ENCODE measurements around the gene GTF2IRD2.
"Not testable (repeated sequence)": the region's sequence is repeated elsewhere in the genome, so short reads cannot be mapped to it uniquely, and the experiment has no call there.

Gene GTF2IRD2

DNA sequence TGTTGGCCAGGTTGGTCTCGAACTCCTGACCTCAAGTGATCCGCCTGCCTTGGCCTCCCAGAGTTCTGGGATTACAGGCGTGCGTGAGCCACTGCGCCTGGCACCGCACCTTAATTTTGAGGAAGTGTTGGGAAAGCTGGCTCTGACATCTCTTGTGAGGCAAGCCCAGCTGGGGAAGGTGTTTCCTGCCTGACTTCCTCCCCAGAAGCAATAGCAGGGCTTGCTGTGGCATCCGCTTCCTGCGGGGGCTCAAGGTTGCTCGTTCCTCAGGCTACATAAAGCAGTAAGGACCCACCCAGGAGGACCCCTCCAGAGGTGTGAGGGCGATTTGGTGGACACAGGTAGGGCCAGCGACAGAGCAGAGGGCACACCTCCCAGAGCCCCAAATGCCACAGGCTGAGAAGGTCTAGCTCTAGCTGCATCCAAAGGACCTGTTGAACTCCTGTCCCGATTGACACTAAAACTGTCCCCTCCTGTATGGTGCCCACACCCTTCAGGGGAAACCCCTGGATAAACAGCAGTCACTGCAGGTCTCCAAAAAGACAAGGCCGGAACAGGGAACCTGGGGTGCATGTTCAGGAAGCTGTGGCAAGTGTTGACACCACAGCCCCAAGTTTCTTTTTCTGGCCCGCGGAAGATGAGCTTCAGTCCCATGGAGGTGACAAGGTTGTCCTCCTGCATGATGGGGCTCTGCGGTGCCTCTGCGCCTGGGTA lies 86.0 kb downstream of the GTF2IRD2 start:
- H3K4me3 Mint-ChIP-seq; H3K36me3 Mint-ChIP-seq; H3K4me1 Mint-ChIP-seq; DNase-seq (ENCODE audit: low spot score in 2 of 2); H3K9me3 Mint-ChIP-seq; H3K27ac Mint-ChIP-seq: not testable (repeated sequence)
- ATAC-seq: peak; percentile 66

DNA sequence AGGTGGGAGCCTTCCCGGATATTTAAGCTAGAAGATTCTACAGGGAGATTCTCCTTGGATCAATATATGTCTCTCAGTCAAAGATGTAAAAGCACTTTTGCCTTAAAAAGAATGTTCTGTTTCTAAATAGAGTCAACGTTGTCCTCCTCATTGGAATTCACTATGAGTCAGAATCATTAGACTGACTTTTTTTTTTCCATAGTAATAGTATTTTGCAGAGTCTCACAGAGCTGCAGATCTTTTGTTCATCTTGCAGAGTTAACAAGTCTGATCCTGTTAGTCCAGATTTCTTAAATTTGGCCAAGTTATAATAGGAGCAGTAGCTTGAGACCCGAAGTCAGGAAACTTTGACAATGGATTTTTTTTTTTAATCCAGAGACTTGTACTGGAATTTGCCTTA lies 92.4 kb downstream of the GTF2IRD2 start:
- not testable (repeated sequence) for H3K36me3 Mint-ChIP-seq, H3K27ac Mint-ChIP-seq

DNA sequence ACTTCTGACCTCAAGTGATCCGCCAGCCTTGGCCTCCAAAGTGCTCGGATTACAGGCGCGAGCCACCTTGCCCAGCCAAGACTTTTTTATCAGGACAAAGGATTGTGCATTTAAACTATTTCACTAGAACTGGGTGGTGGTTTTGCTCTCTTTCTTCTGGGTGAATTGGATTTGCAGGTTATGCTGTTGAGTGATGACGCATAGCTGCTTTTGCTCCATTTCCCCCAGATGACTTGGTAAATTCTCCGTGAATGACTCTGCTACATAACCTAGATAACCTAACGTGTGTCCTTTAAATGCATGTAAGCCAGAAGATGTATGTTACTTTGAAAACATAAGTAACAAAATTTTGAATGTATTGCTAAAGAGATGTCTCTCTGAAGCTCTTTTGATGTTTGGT lies 93.1 kb downstream of the GTF2IRD2 start:
- H3K4me3 Mint-ChIP-seq; H3K27ac Mint-ChIP-seq; ATAC-seq; H3K4me1 Mint-ChIP-seq; H3K36me3 Mint-ChIP-seq; H3K9me3 Mint-ChIP-seq; DNase-seq (ENCODE audit: low spot score in 2 of 2): not testable (repeated sequence)

More for the DNA sequence above, 92.4 kb downstream of the GTF2IRD2 start:
- not testable (repeated sequence) for ATAC-seq; H3K4me1 Mint-ChIP-seq; DNase-seq (ENCODE audit: low spot score in 2 of 2); H3K4me3 Mint-ChIP-seq; H3K9me3 Mint-ChIP-seq

DNA sequence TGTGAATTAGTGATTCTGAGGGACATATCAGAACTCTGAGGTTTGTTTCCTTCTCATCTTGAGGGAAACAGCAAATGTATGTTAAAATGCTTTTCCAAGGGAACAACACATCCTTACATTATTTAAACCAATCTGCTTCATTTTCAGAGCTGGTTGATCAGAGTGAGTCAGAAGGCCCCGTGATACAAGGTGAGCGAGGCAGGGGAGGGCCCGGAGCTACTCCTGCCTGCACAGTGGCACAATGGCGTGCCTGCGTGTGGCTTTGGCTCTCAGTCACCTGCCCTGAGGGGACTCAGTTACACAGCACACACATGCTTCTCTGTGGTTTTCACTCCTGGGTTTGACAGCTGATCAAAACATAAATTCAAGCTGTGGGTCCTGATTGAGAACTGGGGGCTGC lies 94.7 kb downstream of the GTF2IRD2 start:
- not testable (repeated sequence) for H3K36me3 Mint-ChIP-seq; H3K4me3 Mint-ChIP-seq; ATAC-seq; H3K27ac Mint-ChIP-seq; H3K4me1 Mint-ChIP-seq; H3K9me3 Mint-ChIP-seq; DNase-seq (ENCODE audit: low spot score in 2 of 2)

GRCh38 chr7:74753921-74754482 lies 97.4 kb downstream of the GTF2IRD2 start:
- H3K9me3 Mint-ChIP-seq; H3K4me3 Mint-ChIP-seq; H3K27ac Mint-ChIP-seq; H3K4me1 Mint-ChIP-seq; H3K36me3 Mint-ChIP-seq; ATAC-seq; DNase-seq (ENCODE audit: low spot score in 2 of 2): not testable (repeated sequence)
